HAP-1 (cell line): ENCODE results near the gene PRR23A.

Source experiments
- DNase-seq, 2 experiments: peaks; one replicate each; pipeline ENCODE4 v3.0.0-alpha.2; 2016 to 2020; ENCODE audit warnings: low spot score in 2 of 2
- H3K27me3 ChIP-seq: fragments of 250-450 bp; sonication (Bioruptor Pico); 2 replicates; pipeline ENCODE4 v1.5.1; 2020; ENCODE audit warnings: low read depth, mild to moderate bottlenecking, moderate library complexity
- H3K36me3 ChIP-seq: fragments of 250-450 bp; sonication (Bioruptor Pico); replicated peaks from 2 replicates; pipeline ENCODE4 v1.5.1; 2020; ENCODE audit warnings: mild to moderate bottlenecking
- H3K4me1 ChIP-seq: fragments of 250-450 bp; sonication (Bioruptor Pico); 2 replicates; pipeline ENCODE4 v1.5.1; 2020; ENCODE audit warnings: mild to moderate bottlenecking
- H3K4me3 ChIP-seq: fragments of 250-450 bp; sonication (Bioruptor Pico); 2 replicates; pipeline ENCODE4 v1.5.1; 2020; ENCODE audit warnings: mild to moderate bottlenecking, moderate library complexity
- H3K9me3 ChIP-seq: fragments of 250-450 bp; sonication (Bioruptor Pico); 2 replicates; pipeline ENCODE4 v1.5.1; 2020; ENCODE audit warnings: mild to moderate bottlenecking, moderate library complexity
- in situ Hi-C: fragments of 300-500 bp; cut with MboI; formaldehyde crosslinking; loops from 3 replicates; pipeline ENCODE4 v1.14.3; 2020; ENCODE audit warnings: low sequenced_read_pairs, inconsistent platforms, mixed read lengths

The PRR23A gene

DNA sequence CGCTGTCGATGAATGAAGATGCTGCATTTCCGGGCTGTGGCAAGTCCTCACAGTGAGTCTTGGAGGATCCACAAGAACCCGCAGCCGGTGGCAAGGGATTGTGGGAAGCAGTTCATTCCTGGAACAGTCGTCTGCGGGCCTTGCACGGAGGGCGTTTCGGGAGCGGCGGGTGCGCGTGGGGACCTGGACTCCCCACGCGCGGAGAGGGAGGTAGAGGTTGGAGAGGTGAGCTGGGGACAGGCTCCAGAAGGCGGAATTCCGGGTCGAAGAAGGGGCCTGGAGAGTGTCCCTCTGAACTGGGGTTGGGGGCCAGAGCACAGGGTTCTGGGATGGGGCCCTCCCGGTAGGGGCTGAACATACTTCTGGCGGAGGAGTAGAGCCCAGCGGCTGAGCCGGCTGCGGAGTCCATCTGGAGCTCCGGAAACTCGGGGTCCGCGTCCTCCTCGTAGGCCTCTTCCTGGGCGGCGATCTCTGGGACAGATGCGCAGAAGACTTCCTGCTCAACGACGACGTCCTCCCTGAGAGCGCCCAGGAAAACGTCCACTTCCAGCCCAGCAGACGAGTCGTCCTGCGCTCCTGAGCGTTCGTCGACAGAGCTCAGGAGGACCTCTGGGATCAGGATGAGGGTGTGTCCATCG lies 593 bp downstream of the PRR23A start:
- in situ Hi-C loops: no loop called here
- no peaks in the 10 kb centered on the region for H3K9me3 ChIP-seq
- H3K27me3 ChIP-seq: no peaks in the 10 kb centered on the region
- no peak overlapping the region for H3K4me3 ChIP-seq
- no peak for DNase-seq
- H3K4me1 ChIP-seq: no peaks in the 10 kb centered on the region
- H3K36me3 ChIP-seq: no peaks in the 10 kb centered on the region

DNA sequence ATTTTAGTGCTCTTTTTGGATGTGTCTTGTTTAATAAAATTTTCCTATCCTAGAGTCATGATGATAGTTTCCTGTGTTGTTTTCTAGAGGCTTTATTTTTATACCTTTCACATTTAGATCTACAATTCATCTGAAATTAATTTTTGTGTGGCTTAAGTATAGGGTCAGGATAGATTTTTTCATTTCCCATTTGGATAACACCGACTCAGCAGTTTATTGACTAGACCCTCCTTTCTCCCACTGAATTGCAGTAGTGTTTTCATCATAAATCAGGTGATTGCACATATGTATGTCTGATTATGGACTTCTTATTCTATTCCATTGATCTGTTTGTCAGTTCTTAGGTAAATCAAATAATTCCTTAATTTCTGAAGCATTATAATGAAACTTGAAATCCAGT lies 10.4 kb downstream of the PRR23A start:
- Histone ChIP-seq H3K4me3 (no peak overlapping the region), H3K27me3 (peaks cover 3% of the 10 kb centered on the region; the same call in 1 of the 2 replicates), H3K36me3 (no peaks in the 10 kb centered on the region), H3K4me1 (no peaks in the 10 kb centered on the region), H3K9me3 (no peaks in the 10 kb centered on the region)
- DNase-seq: no peak
- in situ Hi-C loops: no loop called here

DNA sequence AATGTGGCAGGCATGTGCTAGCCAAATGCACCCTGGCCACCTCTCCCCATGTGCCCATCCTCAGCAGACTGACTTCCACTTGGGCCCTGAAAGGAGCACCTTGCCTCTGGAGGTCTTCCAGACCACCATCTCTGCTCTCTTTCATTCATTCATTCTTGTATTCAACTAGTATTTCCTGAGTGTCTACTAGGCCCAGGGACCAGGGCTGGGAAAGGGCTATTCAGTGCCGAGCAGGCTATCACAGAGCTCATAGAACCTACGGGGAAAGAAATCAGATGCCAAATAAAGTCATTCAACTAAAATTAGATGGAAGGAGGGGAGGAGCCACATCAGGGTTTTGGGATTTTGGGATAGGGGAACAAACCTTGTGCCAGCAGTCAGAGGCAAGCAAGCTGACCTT lies 18.9 kb downstream of the PRR23A start:
- in situ Hi-C loops: no loop called here
- H3K27me3 ChIP-seq: no peaks in the 10 kb centered on the region; the same call in 1 of the 2 replicates
- no peak for DNase-seq
- H3K36me3 ChIP-seq: no peaks in the 10 kb centered on the region
- H3K4me1 ChIP-seq: no peaks in the 10 kb centered on the region
- no peak overlapping the region for H3K4me3 ChIP-seq
- H3K9me3 ChIP-seq: no peaks in the 10 kb centered on the region

DNA sequence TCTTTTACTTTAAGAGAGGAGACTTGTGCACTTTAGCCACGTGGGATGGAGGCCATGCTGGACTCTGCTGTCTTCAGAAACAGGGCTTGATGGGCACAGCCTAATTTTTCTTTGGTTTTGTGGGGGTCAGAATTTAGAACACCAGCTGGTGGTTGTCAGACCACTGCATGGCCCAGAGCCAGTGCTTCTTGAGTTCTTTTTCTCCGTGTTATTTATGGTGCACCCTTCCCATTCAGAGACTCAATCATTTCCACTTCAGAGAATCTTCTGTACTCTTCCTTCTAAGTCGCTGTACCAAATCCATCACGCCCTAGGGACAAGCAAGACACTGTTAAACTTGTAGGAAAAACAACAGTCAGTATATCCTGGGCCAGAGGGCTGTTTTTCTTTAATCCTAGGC lies 20.1 kb downstream of the PRR23A start:
- in situ Hi-C loops: no loop called here
- no peaks in the 10 kb centered on the region for H3K9me3 ChIP-seq

DNA sequence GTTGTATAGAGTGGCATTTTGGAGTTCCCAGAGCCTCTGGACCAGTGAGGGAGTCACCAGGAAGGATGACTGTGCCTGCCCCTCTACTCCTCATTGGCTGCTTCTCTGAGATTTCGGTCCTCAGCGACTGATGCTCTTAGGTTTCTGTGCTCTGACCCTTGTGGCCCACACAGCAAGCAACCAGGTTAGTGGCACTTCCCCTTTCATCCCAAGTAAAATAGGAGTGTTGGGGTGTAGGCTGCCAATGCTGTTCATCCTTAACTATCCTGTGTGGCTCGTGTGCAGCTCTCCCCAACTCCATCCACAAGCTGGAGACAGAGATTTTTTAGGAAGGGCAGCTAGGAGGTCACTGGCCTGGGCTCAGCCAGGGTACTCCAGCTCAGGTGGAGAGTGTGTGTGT lies 21.3 kb downstream of the PRR23A start:
- no peak for DNase-seq
- H3K9me3 ChIP-seq: no peaks in the 10 kb centered on the region
- in situ Hi-C loops: no loop called here
- no peaks in the 10 kb centered on the region for H3K27me3 ChIP-seq
- no peaks in the 10 kb centered on the region for H3K36me3 ChIP-seq
- H3K4me3 ChIP-seq: no peak overlapping the region
- H3K4me1 ChIP-seq: no peaks in the 10 kb centered on the region

More for the DNA sequence above, 20.1 kb downstream of the PRR23A start:
- no peaks in the 10 kb centered on the region for H3K27me3 ChIP-seq
- no peaks in the 10 kb centered on the region for H3K4me1 ChIP-seq
- H3K4me3 ChIP-seq: no peak overlapping the region
- DNase-seq: no peak
- H3K36me3 ChIP-seq: no peaks in the 10 kb centered on the region

DNA sequence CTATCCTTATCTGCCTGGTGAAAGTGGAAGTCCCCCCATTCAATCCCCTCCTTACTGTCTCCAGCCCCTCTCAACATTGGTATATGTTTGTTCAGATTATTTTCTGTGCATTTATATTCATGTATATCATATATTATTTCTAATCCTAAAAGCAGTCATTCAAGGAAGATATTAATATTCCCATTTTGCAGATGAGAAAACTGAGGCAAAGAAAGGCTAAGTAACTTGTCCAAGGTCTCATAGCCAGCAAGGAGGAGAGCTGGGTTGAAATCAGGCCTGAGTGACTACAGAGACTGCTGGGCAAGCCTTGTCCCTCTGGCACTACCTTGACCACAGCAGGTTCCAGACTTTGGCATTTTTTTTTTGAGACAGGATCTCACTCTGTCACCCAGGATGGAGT lies 30.0 kb downstream of the PRR23A start:
- no peaks in the 10 kb centered on the region for H3K27me3 ChIP-seq
- H3K9me3 ChIP-seq: no peaks in the 10 kb centered on the region
- no peaks in the 10 kb centered on the region for H3K36me3 ChIP-seq
- DNase-seq: no peak
- in situ Hi-C loops: no loop called here
- H3K4me3 ChIP-seq: no peak overlapping the region
- no peaks in the 10 kb centered on the region for H3K4me1 ChIP-seq

DNA sequence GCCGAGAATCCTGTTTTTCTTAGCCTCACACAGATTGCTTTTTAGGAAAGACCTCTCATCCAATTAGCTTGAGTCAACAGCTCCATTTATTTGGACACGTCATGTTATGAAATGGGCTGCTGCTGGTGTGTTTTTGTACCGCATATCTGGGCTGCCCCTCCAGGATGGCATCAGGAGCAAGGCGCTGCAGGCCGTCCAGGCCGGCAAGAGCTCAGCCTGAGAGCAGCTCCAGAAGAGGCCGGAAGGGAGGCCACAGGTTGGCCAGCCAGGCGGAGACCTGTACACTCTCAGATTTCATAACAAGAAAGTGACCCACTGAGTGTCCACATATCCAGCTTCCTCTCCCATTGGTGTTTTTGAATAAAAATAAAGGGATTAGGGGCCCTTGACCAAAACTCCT lies 30.7 kb downstream of the PRR23A start:
- Histone ChIP-seq H3K27me3 (no peaks in the 10 kb centered on the region), H3K36me3 (no peaks in the 10 kb centered on the region), H3K9me3 (no peaks in the 10 kb centered on the region), H3K4me3 (no peak overlapping the region), H3K4me1 (no peaks in the 10 kb centered on the region)
- DNase-seq: no peak
- in situ Hi-C loops: no loop called here

DNA sequence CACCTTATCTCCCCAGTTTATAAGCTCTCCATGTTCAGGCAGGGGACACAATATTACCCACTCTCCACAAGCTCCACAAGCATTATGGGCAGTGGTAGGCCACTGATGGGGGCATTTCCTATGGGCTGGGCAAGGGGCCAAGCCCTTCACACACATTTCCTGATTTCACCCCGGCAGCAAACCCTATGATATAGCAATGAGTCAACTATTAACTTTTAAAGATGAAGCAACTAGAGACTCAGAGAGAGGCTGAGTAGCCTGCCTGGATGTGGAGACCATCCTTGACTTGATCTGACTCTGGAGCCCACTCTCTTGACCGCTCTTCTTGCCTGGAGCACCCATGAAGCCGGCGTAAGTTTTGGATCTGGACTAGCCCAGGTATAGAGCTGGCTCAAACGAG lies 31.6 kb downstream of the PRR23A start:
- no peaks in the 10 kb centered on the region for H3K36me3 ChIP-seq
- no peaks in the 10 kb centered on the region for H3K9me3 ChIP-seq
- no peak overlapping the region for H3K4me3 ChIP-seq
- H3K4me1 ChIP-seq: no peaks in the 10 kb centered on the region
- in situ Hi-C loops: no loop called here
- no peak for DNase-seq
- H3K27me3 ChIP-seq: no peaks in the 10 kb centered on the region

DNA sequence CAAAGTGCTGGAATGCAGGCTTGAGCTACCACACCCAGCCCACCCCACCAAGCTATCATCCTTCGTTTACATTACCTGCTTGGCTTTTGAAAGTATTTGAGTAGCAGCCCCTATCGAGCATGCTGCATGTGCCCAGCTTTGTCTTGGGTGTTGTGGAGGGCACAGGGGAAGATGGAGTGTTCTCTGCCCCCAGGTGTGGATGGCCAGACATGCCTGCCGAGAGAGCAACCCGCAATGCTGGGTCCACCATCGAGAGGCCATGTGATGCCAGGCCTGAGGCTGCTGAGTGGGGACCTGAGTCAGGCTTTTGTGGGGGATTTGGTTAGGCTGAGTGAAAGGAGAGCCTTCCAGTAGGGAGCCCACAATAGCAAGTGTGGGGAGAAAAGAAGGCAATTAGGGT lies 33.1 kb downstream of the PRR23A start:
- in situ Hi-C loops: no loop called here
- no peak for DNase-seq
- Histone ChIP-seq H3K36me3 (no peaks in the 10 kb centered on the region), H3K4me1 (no peaks in the 10 kb centered on the region), H3K27me3 (no peaks in the 10 kb centered on the region), H3K4me3 (no peak overlapping the region), H3K9me3 (no peaks in the 10 kb centered on the region)

DNA sequence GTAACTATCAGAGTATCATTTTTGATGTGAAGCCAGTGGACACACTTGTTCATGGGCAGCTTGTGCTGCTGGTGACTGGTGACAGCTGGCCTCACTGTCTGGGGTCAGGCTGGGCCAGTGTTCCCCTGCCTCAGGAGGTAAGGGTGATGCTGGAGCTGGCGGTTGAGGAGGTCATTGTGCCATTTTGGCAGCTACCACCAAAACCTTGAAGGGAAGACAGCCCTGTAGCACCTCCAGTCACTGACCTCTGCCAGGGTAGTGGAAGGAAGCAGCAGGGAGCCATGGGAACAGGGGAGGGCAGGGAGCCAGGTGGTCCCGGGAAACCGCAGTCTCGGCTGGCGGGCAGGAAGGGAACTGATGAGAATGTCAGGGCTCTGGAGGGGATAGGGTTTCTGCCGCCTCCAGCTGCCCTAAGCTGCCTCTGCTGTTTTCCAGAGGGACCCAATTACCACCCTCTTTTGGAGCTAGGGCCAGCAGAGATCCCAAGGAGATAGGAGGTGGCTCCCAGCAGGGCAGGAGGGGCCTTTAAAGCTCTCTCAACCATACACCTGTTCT lies 34.2 kb downstream of the PRR23A start:
- in situ Hi-C loops: no loop called here
- Histone ChIP-seq H3K4me1 (no peaks in the 10 kb centered on the region), H3K27me3 (no peaks in the 10 kb centered on the region), H3K36me3 (no peaks in the 10 kb centered on the region), H3K4me3 (no peak overlapping the region), H3K9me3 (no peaks in the 10 kb centered on the region)
- no peak for DNase-seq

DNA sequence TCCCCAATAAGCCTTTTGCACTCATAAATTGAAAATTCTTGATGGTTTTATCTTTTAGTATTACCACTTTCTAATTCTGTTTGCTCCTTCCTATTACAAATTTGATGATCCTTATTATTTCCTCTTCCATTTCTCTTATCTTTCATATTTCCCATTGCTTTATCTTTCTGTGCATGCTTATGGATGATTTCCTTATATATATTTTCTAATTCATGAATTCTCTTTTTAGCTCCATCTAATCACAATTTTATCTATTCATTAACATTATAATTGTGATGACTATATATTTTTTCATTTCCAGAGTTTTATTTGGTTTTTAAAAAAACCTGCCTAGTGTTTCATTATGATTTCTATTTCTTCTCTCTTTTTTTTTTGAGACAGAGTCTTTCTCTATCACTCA lies 41.1 kb downstream of the PRR23A start:
- in situ Hi-C loops: no loop called here
- no peaks in the 10 kb centered on the region for H3K4me1 ChIP-seq
- no peak for DNase-seq
- H3K27me3 ChIP-seq: no peaks in the 10 kb centered on the region
- H3K9me3 ChIP-seq: no peaks in the 10 kb centered on the region
- H3K4me3 ChIP-seq: no peak overlapping the region
- H3K36me3 ChIP-seq: no peaks in the 10 kb centered on the region

DNA sequence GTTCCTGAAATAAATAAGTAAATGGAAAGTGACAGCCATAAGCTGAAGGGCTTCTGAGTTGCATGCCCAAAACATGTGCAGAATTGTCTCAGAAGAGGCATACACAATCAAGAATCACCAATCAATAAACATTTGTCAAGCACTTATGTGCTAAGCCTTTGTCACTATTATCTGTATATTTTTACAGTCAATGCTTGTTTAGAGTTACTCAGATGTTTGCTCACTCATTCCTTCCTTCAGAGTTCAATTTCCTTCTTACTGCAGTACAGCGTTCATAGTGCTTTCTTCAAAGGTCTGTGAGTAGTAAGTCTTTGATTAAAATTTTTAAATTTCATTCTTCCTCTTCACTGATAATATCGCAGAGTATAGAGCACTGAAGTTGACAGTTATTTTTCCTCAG lies 41.8 kb downstream of the PRR23A start:
- Histone ChIP-seq H3K4me3 (no peak overlapping the region), H3K9me3 (no peaks in the 10 kb centered on the region), H3K36me3 (no peaks in the 10 kb centered on the region), H3K27me3 (no peaks in the 10 kb centered on the region), H3K4me1 (no peaks in the 10 kb centered on the region)
- no peak for DNase-seq
- in situ Hi-C loops: no loop called here

DNA sequence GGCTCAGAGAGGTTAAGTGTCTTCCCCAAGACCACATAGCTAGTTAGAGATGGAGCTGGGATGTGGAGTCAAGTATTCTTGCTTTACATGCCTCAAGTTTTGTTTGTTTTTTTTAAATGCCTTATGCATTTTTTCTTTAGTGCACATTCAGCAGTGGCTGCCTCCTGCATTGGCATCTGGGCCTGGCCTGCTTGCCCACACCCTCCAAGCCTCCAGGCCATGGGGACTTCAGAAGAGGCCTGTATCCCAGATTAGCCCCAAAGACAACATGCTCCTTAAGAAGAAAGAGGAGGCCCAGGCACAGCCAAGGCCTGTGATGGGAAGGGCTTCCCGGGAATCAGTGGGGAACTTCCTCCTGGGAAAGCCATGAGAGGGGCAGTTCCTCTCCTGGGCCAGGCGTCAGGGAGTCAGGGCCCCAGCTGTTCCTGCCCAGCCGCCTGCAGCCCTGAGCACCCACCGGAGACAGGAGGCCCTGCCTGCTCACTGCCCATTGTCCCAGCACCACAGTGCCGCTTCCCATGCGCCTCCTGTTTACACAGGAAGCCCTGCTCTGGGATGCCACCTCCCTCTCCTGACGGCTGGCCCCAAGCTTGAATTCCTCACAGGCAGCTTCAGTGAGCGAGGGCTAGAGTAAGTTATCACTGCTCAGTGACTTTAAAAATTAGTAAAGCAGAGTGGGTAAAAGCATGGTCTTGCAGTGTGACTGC lies 43.1 kb downstream of the PRR23A start:
- no peaks in the 10 kb centered on the region for H3K27me3 ChIP-seq

DNA sequence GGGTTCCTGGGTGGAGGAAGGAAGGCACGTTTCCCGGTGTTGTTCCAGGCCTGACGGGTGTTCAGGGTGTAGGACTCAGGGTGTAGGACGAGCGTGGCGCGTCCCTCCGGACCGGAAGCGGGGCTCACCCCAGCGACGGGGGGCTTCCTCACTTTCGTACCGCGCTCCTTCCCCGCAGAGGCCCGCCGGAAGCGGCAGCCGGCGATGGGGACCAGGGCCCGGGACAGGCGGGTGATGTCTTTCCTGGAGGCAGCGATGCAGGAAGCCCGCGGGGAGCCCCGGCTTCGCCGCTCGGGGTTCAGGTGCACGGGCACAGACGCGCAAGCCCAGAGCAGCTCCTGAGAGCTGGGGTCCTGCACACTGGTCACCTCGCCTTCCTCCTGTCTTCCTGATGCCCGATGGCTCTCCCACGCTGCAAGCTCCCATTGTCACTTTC lies 45.6 kb downstream of the PRR23A start:
- Histone ChIP-seq H3K9me3 (no peaks in the 10 kb centered on the region), H3K4me3 (no peak overlapping the region), H3K4me1 (no peaks in the 10 kb centered on the region), H3K36me3 (no peaks in the 10 kb centered on the region), H3K27me3 (no peaks in the 10 kb centered on the region)
- DNase-seq: no peak
- in situ Hi-C loops: no loop called here

More for the DNA sequence above, 43.1 kb downstream of the PRR23A start:
- Histone ChIP-seq H3K4me3 (no peak overlapping the region), H3K9me3 (no peaks in the 10 kb centered on the region), H3K4me1 (no peaks in the 10 kb centered on the region), H3K36me3 (no peaks in the 10 kb centered on the region)
- no peak for DNase-seq
- in situ Hi-C loops: no loop called here
